Measurements from ENCODE around the gene TAPBPL. TPM values are rescaled to one million over a fixed set of nuclear protein-coding genes. Genes with fewer than 3 reads are reported as not detected.

The TAPBPL gene
- total and polyA plus RNA-seq, 2 of the 13 experiments (the other 11 are each of a cell fraction or from before 2014, with no cell fraction given) = 10.0 to 14.5 TPM

DNA sequence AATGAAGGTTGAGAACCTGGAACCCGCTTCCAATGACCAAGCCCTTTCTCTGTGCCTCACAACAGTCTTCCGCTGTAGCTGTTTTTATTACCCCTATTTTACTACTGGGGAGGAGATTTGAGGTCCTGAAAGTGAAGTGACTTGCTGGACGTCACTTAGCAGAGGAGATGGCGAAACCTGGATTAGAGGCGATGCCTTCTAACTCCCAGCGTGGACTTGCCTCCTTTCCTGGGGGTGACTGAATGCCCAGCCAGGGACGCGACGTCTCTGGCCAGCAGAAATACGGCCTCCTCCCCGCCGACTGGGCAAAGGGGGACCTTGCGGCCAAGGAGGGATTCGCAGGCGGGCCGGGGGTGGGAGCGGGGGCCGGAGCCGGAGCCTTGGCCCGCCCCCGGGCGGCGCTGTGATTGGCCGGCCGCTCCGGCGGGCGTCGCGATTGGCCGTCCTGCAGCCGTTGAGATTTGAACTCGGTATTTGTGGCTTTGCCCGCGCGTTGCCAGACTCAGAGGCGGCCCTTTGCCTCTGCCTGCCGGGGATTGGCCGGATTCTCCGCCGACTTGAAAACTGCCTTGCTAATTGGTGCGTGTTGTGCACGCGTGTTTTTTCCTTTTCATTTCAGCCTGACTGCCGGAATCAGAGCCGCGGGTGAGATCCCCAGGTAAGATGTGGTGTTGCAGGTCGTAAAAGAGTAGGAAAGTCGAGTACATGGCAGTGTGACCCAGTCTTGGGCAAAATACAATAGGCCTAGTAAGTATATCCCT lies 41.8 kb downstream of the TAPBPL start, which contains the start of gene NCAPD2 (continued):
- TF ChIP-seq MAZ (IDR thresholded peaks at IDR 0.05; ENCODE audit: borderline replicate concordance, low read depth, low read length) (peak; percentile 81), MAZ (CRISPR knock-in tag; IDR thresholded peaks at IDR 0.05; ENCODE audit: low read depth) (peak; percentile 21; the same call in 1 of the 2 replicates), GATAD2A (CRISPR knock-in tag; IDR thresholded peaks at IDR 0.05) (peak; percentile 1; the same call in 1 of the 2 replicates), ZNF10 (CRISPR knock-in tag; IDR thresholded peaks at IDR 0.05; ENCODE audit: borderline replicate concordance, low read depth) (no peak), TRIM24 (CRISPR knock-in tag; IDR thresholded peaks at IDR 0.05) (0 out of 2 replicates have a peak, but pooled peaks have one; percentile 27), CEBPB (IDR thresholded peaks at IDR 0.05; ENCODE audit: borderline replicate concordance, low read depth, low read length) (no peak), SAP130 (CRISPR knock-in tag; IDR thresholded peaks at IDR 0.05; ENCODE audit: low read depth) (peak; percentile 81), ZNF232 (CRISPR knock-in tag; IDR thresholded peaks at IDR 0.05; ENCODE audit: borderline replicate concordance) (no peak), ZNF34 (CRISPR knock-in tag; IDR thresholded peaks at IDR 0.05; ENCODE audit: borderline replicate concordance) (no peak), ZNF530 (CRISPR knock-in tag; IDR thresholded peaks at IDR 0.05; ENCODE audit: low read depth) (no peak), TEAD2 (CRISPR knock-in tag; IDR thresholded peaks at IDR 0.05) (no peak), CCDC6 (CRISPR knock-in tag; IDR thresholded peaks at IDR 0.05) (no peak; the same call in 1 of the 2 replicates), NFKB2 (CRISPR knock-in tag; IDR thresholded peaks at IDR 0.05; ENCODE audit: borderline replicate concordance) (no peak; the same call in 1 of the 2 replicates), MIER2 (CRISPR knock-in tag; IDR thresholded peaks at IDR 0.05) (no peak)
- TF ChIP-seq, protein P1, sequence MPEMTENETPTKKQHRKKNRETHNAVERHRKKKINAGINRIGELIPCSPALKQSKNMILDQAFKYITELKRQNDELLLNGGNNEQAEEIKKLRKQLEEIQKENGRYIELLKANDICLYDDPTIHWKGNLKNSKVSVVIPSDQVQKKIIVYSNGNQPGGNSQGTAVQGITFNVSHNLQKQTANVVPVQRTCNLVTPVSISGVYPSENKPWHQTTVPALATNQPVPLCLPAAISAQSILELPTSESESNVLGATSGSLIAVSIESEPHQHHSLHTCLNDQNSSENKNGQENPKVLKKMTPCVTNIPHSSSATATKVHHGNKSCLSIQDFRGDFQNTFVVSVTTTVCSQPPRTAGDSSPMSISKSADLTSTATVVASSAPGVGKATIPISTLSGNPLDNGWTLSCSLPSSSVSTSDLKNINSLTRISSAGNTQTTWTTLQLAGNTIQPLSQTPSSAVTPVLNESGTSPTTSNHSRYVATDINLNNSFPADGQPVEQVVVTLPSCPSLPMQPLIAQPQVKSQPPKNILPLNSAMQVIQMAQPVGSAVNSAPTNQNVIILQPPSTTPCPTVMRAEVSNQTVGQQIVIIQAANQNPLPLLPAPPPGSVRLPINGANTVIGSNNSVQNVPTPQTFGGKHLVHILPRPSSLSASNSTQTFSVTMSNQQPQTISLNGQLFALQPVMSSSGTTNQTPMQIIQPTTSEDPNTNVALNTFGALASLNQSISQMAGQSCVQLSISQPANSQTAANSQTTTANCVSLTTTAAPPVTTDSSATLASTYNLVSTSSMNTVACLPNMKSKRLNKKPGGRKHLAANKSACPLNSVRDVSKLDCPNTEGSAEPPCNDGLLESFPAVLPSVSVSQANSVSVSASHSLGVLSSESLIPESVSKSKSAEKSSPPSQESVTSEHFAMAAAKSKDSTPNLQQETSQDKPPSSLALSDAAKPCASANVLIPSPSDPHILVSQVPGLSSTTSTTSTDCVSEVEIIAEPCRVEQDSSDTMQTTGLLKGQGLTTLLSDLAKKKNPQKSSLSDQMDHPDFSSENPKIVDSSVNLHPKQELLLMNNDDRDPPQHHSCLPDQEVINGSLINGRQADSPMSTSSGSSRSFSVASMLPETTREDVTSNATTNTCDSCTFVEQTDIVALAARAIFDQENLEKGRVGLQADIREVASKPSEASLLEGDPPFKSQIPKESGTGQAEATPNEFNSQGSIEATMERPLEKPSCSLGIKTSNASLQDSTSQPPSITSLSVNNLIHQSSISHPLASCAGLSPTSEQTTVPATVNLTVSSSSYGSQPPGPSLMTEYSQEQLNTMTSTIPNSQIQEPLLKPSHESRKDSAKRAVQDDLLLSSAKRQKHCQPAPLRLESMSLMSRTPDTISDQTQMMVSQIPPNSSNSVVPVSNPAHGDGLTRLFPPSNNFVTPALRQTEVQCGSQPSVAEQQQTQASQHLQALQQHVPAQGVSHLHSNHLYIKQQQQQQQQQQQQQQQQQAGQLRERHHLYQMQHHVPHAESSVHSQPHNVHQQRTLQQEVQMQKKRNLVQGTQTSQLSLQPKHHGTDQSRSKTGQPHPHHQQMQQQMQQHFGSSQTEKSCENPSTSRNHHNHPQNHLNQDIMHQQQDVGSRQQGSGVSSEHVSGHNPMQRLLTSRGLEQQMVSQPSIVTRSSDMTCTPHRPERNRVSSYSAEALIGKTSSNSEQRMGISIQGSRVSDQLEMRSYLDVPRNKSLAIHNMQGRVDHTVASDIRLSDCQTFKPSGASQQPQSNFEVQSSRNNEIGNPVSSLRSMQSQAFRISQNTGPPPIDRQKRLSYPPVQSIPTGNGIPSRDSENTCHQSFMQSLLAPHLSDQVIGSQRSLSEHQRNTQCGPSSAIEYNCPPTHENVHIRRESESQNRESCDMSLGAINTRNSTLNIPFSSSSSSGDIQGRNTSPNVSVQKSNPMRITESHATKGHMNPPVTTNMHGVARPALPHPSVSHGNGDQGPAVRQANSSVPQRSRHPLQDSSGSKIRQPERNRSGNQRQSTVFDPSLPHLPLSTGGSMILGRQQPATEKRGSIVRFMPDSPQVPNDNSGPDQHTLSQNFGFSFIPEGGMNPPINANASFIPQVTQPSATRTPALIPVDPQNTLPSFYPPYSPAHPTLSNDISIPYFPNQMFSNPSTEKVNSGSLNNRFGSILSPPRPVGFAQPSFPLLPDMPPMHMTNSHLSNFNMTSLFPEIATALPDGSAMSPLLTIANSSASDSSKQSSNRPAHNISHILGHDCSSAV (CRISPR knock-in tag; IDR thresholded peaks at IDR 0.05; ENCODE audit: borderline replicate concordance) = no peak
- TF ChIP-seq, protein P2, sequence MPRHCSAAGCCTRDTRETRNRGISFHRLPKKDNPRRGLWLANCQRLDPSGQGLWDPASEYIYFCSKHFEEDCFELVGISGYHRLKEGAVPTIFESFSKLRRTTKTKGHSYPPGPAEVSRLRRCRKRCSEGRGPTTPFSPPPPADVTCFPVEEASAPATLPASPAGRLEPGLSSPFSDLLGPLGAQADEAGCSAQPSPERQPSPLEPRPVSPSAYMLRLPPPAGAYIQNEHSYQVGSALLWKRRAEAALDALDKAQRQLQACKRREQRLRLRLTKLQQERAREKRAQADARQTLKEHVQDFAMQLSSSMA (CRISPR knock-in tag; IDR thresholded peaks at IDR 0.05) = no peak
- TF ChIP-seq, protein P3, sequence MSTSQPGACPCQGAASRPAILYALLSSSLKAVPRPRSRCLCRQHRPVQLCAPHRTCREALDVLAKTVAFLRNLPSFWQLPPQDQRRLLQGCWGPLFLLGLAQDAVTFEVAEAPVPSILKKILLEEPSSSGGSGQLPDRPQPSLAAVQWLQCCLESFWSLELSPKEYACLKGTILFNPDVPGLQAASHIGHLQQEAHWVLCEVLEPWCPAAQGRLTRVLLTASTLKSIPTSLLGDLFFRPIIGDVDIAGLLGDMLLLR (CRISPR knock-in tag; IDR thresholded peaks at IDR 0.05) = peak; percentile 64
- TF ChIP-seq, protein P4, sequence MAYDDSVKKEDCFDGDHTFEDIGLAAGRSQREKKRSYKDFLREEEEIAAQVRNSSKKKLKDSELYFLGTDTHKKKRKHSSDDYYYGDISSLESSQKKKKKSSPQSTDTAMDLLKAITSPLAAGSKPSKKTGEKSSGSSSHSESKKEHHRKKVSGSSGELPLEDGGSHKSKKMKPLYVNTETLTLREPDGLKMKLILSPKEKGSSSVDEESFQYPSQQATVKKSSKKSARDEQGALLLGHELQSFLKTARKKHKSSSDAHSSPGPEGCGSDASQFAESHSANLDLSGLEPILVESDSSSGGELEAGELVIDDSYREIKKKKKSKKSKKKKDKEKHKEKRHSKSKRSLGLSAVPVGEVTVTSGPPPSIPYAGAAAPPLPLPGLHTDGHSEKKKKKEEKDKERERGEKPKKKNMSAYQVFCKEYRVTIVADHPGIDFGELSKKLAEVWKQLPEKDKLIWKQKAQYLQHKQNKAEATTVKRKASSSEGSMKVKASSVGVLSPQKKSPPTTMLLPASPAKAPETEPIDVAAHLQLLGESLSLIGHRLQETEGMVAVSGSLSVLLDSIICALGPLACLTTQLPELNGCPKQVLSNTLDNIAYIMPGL (CRISPR knock-in tag; IDR thresholded peaks at IDR 0.05; ENCODE audit: borderline replicate concordance in 1 of 2, low read depth in 1 of 2) = peak in 1 of 2 experiments; percentile 64; a peak in 2 of 4 replicates

All from HepG2 (cell line).